ENCODE data around the gene NCBP2.

Gene NCBP2

DNA sequence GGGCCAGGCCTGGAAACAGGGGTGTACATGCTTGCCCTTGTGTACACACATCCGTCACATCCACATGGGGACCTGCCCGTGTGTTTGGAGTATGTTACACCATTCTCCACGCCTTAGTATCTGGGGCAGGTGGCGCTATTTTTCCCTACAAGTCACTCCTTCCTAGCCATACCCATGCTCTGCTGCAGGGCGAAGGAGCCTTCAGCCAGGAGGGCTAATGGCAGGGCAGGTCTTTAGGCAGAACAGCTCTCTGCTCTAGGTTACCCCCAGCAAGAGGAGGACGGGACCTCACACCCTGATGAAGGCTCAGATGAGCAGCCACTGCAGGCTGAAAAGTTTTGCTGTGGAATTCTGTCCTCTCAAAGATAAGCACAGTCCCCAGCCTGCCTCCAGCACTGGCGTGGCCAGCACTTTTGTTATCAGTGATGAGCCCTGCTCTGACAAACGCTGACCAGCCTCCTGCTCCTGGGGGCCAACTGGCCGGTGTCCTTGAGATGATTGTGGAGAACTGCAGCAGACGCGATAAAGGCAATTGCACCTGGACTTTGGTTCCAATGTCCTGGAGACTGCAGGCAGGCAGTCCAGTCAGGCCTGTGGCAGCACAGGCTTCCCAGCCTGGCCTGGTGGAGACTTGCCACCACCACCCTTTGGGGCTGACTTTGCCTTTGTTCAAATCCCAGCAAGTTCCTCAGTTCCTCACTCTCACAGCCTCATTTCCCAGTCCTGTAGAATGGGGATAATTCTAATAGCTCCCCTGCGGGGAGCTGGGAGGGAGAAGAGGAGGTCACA, 46.1 kb upstream of the NCBP2 start:
- TF ChIP-seq, protein P1, sequence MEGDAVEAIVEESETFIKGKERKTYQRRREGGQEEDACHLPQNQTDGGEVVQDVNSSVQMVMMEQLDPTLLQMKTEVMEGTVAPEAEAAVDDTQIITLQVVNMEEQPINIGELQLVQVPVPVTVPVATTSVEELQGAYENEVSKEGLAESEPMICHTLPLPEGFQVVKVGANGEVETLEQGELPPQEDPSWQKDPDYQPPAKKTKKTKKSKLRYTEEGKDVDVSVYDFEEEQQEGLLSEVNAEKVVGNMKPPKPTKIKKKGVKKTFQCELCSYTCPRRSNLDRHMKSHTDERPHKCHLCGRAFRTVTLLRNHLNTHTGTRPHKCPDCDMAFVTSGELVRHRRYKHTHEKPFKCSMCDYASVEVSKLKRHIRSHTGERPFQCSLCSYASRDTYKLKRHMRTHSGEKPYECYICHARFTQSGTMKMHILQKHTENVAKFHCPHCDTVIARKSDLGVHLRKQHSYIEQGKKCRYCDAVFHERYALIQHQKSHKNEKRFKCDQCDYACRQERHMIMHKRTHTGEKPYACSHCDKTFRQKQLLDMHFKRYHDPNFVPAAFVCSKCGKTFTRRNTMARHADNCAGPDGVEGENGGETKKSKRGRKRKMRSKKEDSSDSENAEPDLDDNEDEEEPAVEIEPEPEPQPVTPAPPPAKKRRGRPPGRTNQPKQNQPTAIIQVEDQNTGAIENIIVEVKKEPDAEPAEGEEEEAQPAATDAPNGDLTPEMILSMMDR (IDR thresholded peaks at IDR 0.05; ENCODE audit: poor library complexity, severe bottlenecking), result peak; percentile 10
- no peak overlapping the region for H3K27ac ChIP-seq (ENCODE audit: poor library complexity, severe bottlenecking)
- ATAC-seq (ENCODE audit: low read depth) (no peak; the same call in 2 of the 3 replicates), DNase-seq (ENCODE audit: low spot score) (no peak)
- no peaks in the 10 kb centered on the region for H3K9me3 ChIP-seq (ENCODE audit: severe bottlenecking)
- no peak overlapping the region for H3K4me3 ChIP-seq (ENCODE audit: severe bottlenecking)
- H3K27me3 ChIP-seq (ENCODE audit: insufficient read depth, poor library complexity, severe bottlenecking), result no peaks in the 10 kb centered on the region
- H3K36me3 ChIP-seq (ENCODE audit: low read depth), result no peaks in the 10 kb centered on the region
- no peaks in the 10 kb centered on the region for H3K4me1 ChIP-seq (ENCODE audit: insufficient read depth, poor library complexity, severe bottlenecking)

DNA sequence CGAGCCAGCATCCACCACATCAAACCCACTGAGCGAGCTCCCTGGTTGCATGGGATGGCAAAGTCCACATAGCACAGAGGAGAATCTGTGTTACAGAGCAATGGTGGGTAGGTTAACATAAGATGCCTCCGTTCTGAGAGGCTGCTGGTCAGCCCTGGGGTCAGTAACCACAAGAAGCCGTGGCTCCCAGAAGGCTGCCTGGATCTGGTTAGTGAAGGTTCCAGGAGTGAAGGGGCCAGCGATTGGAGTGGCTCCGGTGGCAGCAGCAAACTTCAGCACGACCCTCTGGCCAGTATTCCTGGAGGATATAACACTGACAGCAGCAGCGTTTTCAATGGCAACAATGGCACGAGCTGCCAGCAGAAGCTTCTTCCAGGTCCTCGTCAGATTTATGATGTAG, 44.7 kb upstream of the NCBP2 start:
- TF ChIP-seq, protein P1 (IDR thresholded peaks at IDR 0.05; ENCODE audit: poor library complexity, severe bottlenecking), result no peak
- no peaks in the 10 kb centered on the region for H3K27me3 ChIP-seq (ENCODE audit: insufficient read depth, poor library complexity, severe bottlenecking)
- ATAC-seq (ENCODE audit: low read depth) (no peak), DNase-seq (ENCODE audit: low spot score) (no peak)
- H3K4me1 ChIP-seq (ENCODE audit: insufficient read depth, poor library complexity, severe bottlenecking), result no peaks in the 10 kb centered on the region
- H3K4me3 ChIP-seq (ENCODE audit: severe bottlenecking), result no peak overlapping the region
- H3K27ac ChIP-seq (ENCODE audit: poor library complexity, severe bottlenecking), result no peak overlapping the region
- no peaks in the 10 kb centered on the region for H3K9me3 ChIP-seq (ENCODE audit: severe bottlenecking)
- H3K36me3 ChIP-seq (ENCODE audit: low read depth), result no peaks in the 10 kb centered on the region

DNA sequence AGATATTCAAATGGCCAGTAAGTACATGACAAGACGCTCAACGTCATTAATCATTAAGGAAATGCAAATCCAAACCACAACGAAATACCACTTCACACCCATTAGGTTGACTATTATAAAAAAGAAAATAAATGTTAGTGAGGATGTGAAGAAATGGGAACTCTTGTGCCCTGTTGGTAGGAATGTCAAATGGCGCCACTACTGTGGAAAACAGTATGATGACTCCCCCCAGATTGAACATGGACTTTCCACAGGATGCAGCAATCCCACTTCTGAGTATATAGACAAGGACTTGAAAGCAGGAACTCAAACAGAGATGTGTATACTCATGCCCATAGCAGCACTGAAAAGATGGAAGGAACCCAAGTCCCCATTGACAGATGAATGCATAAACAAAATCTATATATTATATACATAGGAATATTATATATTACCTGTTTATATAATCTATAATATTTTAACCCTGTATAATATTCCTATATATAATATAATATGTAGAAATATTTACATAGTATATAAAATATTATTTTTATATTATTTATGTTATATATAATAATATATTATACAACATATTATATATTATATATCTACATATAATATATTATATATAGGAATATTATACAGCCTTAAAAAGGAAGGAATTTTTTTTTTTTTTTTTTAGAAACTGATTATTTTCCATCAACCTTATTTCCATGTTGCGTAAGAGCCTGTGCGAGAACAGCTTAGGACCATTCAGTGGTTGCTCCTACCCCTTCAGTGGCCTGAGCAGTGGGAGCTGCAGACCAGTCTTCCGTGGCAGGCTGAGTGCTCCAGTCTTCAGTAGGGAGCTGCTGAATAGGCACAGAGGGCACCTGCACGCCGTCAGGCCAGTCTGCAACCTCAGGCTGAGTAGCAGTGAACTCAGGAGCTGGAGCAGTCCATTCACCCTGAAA, 43.9 kb upstream of the NCBP2 start:
- TF ChIP-seq, protein P1 (IDR thresholded peaks at IDR 0.05; ENCODE audit: poor library complexity, severe bottlenecking), result no peak
- no peak for ATAC-seq (ENCODE audit: low read depth)
- no peaks in the 10 kb centered on the region for H3K9me3 ChIP-seq (ENCODE audit: severe bottlenecking)
- H3K4me1 ChIP-seq (ENCODE audit: insufficient read depth, poor library complexity, severe bottlenecking), result no peaks in the 10 kb centered on the region
- H3K27ac ChIP-seq (ENCODE audit: poor library complexity, severe bottlenecking), result no peak overlapping the region
- no peak for DNase-seq (ENCODE audit: low spot score)
- H3K27me3 ChIP-seq (ENCODE audit: insufficient read depth, poor library complexity, severe bottlenecking), result no peaks in the 10 kb centered on the region
- no peaks in the 10 kb centered on the region for H3K36me3 ChIP-seq (ENCODE audit: low read depth)
- H3K4me3 ChIP-seq (ENCODE audit: severe bottlenecking), result no peak overlapping the region

DNA sequence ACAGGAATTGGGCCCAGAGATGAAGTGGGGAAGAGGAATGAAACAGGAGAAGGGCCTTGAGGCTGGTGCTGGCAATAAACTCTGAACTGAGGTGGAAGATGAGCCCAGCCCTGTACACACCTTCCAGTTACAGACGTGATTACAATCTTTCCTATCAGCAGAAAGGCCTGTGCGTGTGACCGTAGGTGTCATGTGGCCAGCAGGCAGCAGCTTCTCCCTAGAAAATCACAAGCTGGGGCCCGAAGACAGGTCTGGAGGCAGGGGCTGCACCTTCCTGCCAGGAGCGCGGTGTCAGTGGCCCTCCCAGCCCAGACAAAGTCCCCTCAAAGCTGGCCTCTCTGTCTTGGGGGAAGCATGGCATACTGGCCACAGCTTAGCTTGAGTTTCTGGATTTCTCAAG, 43.0 kb upstream of the NCBP2 start:
- H3K4me3 ChIP-seq (ENCODE audit: severe bottlenecking), result no peak overlapping the region
- no peaks in the 10 kb centered on the region for H3K9me3 ChIP-seq (ENCODE audit: severe bottlenecking)
- H3K4me1 ChIP-seq (ENCODE audit: insufficient read depth, poor library complexity, severe bottlenecking), result no peaks in the 10 kb centered on the region
- H3K36me3 ChIP-seq (ENCODE audit: low read depth), result no peaks in the 10 kb centered on the region
- ATAC-seq (ENCODE audit: low read depth) (no peak), DNase-seq (ENCODE audit: low spot score) (no peak)
- TF ChIP-seq, protein P1 (IDR thresholded peaks at IDR 0.05; ENCODE audit: poor library complexity, severe bottlenecking), result no peak
- H3K27me3 ChIP-seq (ENCODE audit: insufficient read depth, poor library complexity, severe bottlenecking), result no peaks in the 10 kb centered on the region
- no peak overlapping the region for H3K27ac ChIP-seq (ENCODE audit: poor library complexity, severe bottlenecking)

Data from RWPE2 (cell line).